Fibroblast of lung (primary cell): ENCODE results near the gene ACOXL.

Source experiments
- EZH2 ChIP-seq: IDR thresholded peaks from 2 replicates; pipeline ENCODE4 v1.5.1; 2012; ENCODE audit warnings: low read length, control low read depth, mild to moderate bottlenecking; ENCODE audit errors: missing control alignments
- TF ChIP-seq, protein P1 (sequence below), 2 donors: IDR thresholded peaks in 1 of 2; conservative IDR thresholded peaks in 1 of 2; 1 replicate in 1 of 2; 2 replicates in 1 of 2; pipeline ENCODE4 v1.5.1; 2011 to 2012; ENCODE audit warnings: low read length in 2 of 2, control low read depth in 1 of 2, inconsistent platforms in 1 of 2, low read depth in 1 of 2, mild to moderate bottlenecking in 1 of 2

GRCh38 chr2:110712737-110713136, 19.6 kb upstream of the ACOXL start:
- TF ChIP-seq, protein P1, sequence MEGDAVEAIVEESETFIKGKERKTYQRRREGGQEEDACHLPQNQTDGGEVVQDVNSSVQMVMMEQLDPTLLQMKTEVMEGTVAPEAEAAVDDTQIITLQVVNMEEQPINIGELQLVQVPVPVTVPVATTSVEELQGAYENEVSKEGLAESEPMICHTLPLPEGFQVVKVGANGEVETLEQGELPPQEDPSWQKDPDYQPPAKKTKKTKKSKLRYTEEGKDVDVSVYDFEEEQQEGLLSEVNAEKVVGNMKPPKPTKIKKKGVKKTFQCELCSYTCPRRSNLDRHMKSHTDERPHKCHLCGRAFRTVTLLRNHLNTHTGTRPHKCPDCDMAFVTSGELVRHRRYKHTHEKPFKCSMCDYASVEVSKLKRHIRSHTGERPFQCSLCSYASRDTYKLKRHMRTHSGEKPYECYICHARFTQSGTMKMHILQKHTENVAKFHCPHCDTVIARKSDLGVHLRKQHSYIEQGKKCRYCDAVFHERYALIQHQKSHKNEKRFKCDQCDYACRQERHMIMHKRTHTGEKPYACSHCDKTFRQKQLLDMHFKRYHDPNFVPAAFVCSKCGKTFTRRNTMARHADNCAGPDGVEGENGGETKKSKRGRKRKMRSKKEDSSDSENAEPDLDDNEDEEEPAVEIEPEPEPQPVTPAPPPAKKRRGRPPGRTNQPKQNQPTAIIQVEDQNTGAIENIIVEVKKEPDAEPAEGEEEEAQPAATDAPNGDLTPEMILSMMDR (conservative IDR thresholded peaks at IDR 0.05 in 1 of 2, IDR thresholded peaks at IDR 0.05 in 1 of 2; ENCODE audit: low read depth in 1 of 2, low read length in 2 of 2): no peak
- TF ChIP-seq EZH2: no peak
